WTC11 (cell line): ENCODE data around the gene ESPN. TPM values are rescaled to one million over a fixed set of nuclear protein-coding genes. Genes with fewer than 3 reads are reported as not detected.
A peak's percentile ranks its signal among the peaks of the same experiment; 100 is the strongest.

Experiments used
- ATAC-seq: fragments of 200-7000 bp; cut with Tn5 transposase; 2 replicates; pipeline ENCODE4 v1.10.0; 2021; ENCODE audit warnings: mild to moderate bottlenecking, moderate library complexity
- CTCF ChIA-PET: fragments of 300-600 bp; sonication (Branson Sonifier 250); formaldehyde crosslinking; loops from one replicate; lab custom pipeline; 2021; ENCODE audit warnings: antibody characterized with exemption; lab: Charles Lee
- POLR2A ChIA-PET: fragments of 350-600 bp; sonication (Branson Sonifier 250); formaldehyde crosslinking; loops from one replicate; lab custom pipeline; 2021; ENCODE audit warnings: antibody characterized with exemption; lab: Charles Lee
- DNase-seq: peaks from one replicate; pipeline ENCODE4 v3.0.0; 2021; ENCODE audit warnings: low spot score
- H3K27ac Mint-ChIP-seq: 2 replicates; pipeline ENCODE4 v1.8.0; 2021; ENCODE audit warnings: mixed read lengths
- H3K27me3 Mint-ChIP-seq: 2 replicates; pipeline ENCODE4 v1.8.0; 2021; ENCODE audit warnings: low read depth, mild to moderate bottlenecking, moderate library complexity, mixed read lengths
- H3K36me3 Mint-ChIP-seq: 2 replicates; pipeline ENCODE4 v1.8.0; 2021; ENCODE audit warnings: mixed read lengths
- H3K4me1 Mint-ChIP-seq: 2 replicates; pipeline ENCODE4 v1.8.0; 2022; ENCODE audit warnings: mixed read lengths
- H3K4me3 Mint-ChIP-seq: 2 replicates; pipeline ENCODE4 v1.8.0; 2021; ENCODE audit warnings: mild to moderate bottlenecking, moderate library complexity, mixed read lengths
- H3K9me3 Mint-ChIP-seq: 2 replicates; pipeline ENCODE4 v1.8.0; 2021; ENCODE audit warnings: mixed read lengths
- AFF4 ChIP-seq: sonication (generic); formaldehyde crosslinking; IDR thresholded peaks from 2 replicates; pipeline ENCODE4 v1.8.1; 2023; ENCODE audit warnings: mild to moderate bottlenecking, missing genetic modification reagents, borderline replicate concordance
- CREM ChIP-seq: sonication (generic); formaldehyde crosslinking; IDR thresholded peaks from 2 replicates; pipeline ENCODE4 v1.8.1; 2022; ENCODE audit warnings: mild to moderate bottlenecking, missing genetic modification reagents, moderate library complexity
- CTCF ChIP-seq: fragments of 200-600 bp; IDR thresholded peaks from 2 replicates; pipeline ENCODE4 v1.8.0; 2022; ENCODE audit warnings: antibody characterized with exemption
- ETV6 ChIP-seq: sonication (generic); formaldehyde crosslinking; IDR thresholded peaks from 2 replicates; pipeline ENCODE4 v1.8.1; 2022; ENCODE audit warnings: mild to moderate bottlenecking, missing genetic modification reagents
- FOXJ3 ChIP-seq: sonication (generic); formaldehyde crosslinking; IDR thresholded peaks from 2 replicates; pipeline ENCODE4 v1.9.0; 2021; ENCODE audit warnings: missing genetic modification reagents, mild to moderate bottlenecking, borderline replicate concordance
- GABPB1 ChIP-seq: sonication (generic); formaldehyde crosslinking; IDR thresholded peaks from 2 replicates; pipeline ENCODE4 v1.8.1; 2023; ENCODE audit warnings: mild to moderate bottlenecking, missing genetic modification reagents
- JAZF1 ChIP-seq: fragments of 250-450 bp; sonication (Bioruptor Pico); IDR thresholded peaks from 2 replicates; pipeline ENCODE4 v1.9.0; 2021; ENCODE audit warnings: moderate library complexity, mild to moderate bottlenecking, inconsistent platforms
- KAT7 ChIP-seq: sonication (generic); formaldehyde crosslinking; IDR thresholded peaks from 2 replicates; pipeline ENCODE4 v1.8.1; 2023; ENCODE audit warnings: missing genetic modification reagents, mild to moderate bottlenecking, borderline replicate concordance
- MAX ChIP-seq: sonication (generic); formaldehyde crosslinking; IDR thresholded peaks from 2 replicates; pipeline ENCODE4 v1.8.0; 2022; ENCODE audit warnings: mild to moderate bottlenecking, missing genetic modification reagents
- SP1 ChIP-seq: sonication (generic); formaldehyde crosslinking; conservative IDR thresholded peaks from 2 replicates; pipeline ENCODE4 v1.8.1; 2022; ENCODE audit warnings: missing genetic modification reagents
- TEAD4 ChIP-seq: sonication (generic); formaldehyde crosslinking; IDR thresholded peaks from 2 replicates; pipeline ENCODE4 v1.8.0; 2022; ENCODE audit warnings: mild to moderate bottlenecking, missing genetic modification reagents
- ZBTB21 ChIP-seq: sonication (generic); formaldehyde crosslinking; IDR thresholded peaks from 2 replicates; pipeline ENCODE4 v1.8.1; 2023; ENCODE audit warnings: mild to moderate bottlenecking, missing genetic modification reagents, borderline replicate concordance
- ZNF423 ChIP-seq: fragments of 250-450 bp; sonication (Bioruptor Pico); IDR thresholded peaks from 2 replicates; pipeline ENCODE4 v2.1.2; 2022; ENCODE audit warnings: mild to moderate bottlenecking, moderate library complexity
- total RNA-seq: library from RNA; stranded (reverse); gene quantifications from 3 replicates; pipeline ENCODE4 v1.2.3, GENCODE V29; 2021
- TF ChIP-seq, protein P1 (sequence below): sonication (generic); formaldehyde crosslinking; IDR thresholded peaks from 2 replicates; pipeline ENCODE4 v1.8.1; 2022; ENCODE audit warnings: mild to moderate bottlenecking, moderate library complexity, missing genetic modification reagents
- TF ChIP-seq, protein P2 (sequence below): sonication (generic); formaldehyde crosslinking; IDR thresholded peaks from 2 replicates; pipeline ENCODE4 v1.8.1; 2023; ENCODE audit warnings: mild to moderate bottlenecking, moderate library complexity, missing genetic modification reagents
- TF ChIP-seq, protein P3 (sequence below): sonication (generic); formaldehyde crosslinking; IDR thresholded peaks from 2 replicates; pipeline ENCODE4 v1.8.1; 2023; ENCODE audit warnings: mild to moderate bottlenecking, missing genetic modification reagents
- TF ChIP-seq, protein P4 (sequence below): sonication (generic); formaldehyde crosslinking; IDR thresholded peaks from 2 replicates; pipeline ENCODE4 v1.8.1; 2022; ENCODE audit warnings: low read depth, missing genetic modification reagents, borderline replicate concordance

Gene ESPN
- total RNA-seq, 1 experiment from 2014 or later = 46.1 TPM

DNA sequence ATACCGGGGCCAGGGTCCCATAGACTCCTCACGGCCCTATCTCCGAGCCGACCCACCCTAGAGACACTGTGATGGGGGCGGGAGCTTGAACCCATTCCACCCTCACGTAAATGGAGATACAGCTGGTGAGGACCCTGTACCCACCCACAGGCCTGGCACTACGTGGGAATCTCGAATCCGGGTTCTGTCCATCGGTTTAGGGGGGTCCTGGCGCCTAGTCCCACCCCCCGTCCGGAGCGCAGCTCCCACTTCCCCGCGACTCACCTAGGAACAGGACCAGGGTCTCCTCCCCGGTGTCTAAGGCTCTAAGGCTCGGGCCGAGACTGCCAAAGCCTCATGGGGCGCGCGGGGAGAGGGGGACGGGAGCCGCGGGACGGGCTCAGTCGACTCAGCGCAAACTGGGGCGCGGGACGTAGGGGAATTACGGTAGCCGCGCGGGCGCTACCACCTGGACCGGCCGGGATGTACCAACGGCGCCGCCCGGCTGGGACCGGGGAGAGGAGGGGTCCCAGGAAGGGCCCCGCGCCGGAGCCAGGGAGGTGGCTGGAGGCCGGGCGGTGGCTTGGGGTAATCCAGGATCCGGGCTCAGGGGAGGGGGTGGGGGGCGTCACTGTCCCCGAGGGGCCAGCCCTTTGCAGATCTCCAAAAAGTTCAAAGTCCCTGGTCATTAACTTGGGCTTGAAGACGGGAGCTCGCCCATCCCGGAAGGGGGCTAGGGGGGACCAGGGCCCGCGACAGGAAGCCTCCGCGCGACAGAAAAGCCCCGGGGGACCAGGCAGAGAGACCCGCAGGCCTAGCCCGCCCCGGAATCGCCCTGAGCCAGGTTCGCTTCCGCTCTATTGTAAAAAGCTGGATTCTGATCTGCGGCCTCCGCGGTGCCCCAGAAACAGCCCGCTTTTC is 65.9 kb downstream of the ESPN start:
- peak; percentile 86 for DNase-seq
- peaks cover 31% of the 10 kb centered on the region for H3K4me1 Mint-ChIP-seq
- H3K4me3 Mint-ChIP-seq = peak overlapping the region; percentile 77
- 0 out of 2 replicates have a peak, but pooled peaks have one; percentile 48 for TF ChIP-seq KAT7 (CRISPR knock-in tag)
- TF ChIP-seq, protein P1, sequence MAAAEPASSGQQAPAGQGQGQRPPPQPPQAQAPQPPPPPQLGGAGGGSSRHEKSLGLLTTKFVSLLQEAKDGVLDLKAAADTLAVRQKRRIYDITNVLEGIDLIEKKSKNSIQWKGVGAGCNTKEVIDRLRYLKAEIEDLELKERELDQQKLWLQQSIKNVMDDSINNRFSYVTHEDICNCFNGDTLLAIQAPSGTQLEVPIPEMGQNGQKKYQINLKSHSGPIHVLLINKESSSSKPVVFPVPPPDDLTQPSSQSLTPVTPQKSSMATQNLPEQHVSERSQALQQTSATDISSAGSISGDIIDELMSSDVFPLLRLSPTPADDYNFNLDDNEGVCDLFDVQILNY = no peak
- TF ChIP-seq AFF4 = 0 out of 2 replicates have a peak, but pooled peaks have one; percentile 48
- TF ChIP-seq, protein P2, sequence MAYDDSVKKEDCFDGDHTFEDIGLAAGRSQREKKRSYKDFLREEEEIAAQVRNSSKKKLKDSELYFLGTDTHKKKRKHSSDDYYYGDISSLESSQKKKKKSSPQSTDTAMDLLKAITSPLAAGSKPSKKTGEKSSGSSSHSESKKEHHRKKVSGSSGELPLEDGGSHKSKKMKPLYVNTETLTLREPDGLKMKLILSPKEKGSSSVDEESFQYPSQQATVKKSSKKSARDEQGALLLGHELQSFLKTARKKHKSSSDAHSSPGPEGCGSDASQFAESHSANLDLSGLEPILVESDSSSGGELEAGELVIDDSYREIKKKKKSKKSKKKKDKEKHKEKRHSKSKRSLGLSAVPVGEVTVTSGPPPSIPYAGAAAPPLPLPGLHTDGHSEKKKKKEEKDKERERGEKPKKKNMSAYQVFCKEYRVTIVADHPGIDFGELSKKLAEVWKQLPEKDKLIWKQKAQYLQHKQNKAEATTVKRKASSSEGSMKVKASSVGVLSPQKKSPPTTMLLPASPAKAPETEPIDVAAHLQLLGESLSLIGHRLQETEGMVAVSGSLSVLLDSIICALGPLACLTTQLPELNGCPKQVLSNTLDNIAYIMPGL (CRISPR knock-in tag) = peak; percentile 87
- TF ChIP-seq ETV6 (CRISPR knock-in tag) = peak; percentile 48; the same call in 1 of the 2 replicates
- TF ChIP-seq TEAD4 (CRISPR knock-in tag) = no peak
- no peak for TF ChIP-seq JAZF1 (CRISPR knock-in tag)
- TF ChIP-seq CTCF = peak; percentile 9; the same call in 1 of the 2 replicates
- TF ChIP-seq SP1 (CRISPR knock-in tag) = peak; percentile 43
- peak; percentile 61 for TF ChIP-seq MAX (CRISPR knock-in tag)
- TF ChIP-seq, protein P3, sequence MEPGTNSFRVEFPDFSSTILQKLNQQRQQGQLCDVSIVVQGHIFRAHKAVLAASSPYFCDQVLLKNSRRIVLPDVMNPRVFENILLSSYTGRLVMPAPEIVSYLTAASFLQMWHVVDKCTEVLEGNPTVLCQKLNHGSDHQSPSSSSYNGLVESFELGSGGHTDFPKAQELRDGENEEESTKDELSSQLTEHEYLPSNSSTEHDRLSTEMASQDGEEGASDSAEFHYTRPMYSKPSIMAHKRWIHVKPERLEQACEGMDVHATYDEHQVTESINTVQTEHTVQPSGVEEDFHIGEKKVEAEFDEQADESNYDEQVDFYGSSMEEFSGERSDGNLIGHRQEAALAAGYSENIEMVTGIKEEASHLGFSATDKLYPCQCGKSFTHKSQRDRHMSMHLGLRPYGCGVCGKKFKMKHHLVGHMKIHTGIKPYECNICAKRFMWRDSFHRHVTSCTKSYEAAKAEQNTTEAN = peak; percentile 55; the same call in 1 of the 2 replicates
- TF ChIP-seq, protein P4, sequence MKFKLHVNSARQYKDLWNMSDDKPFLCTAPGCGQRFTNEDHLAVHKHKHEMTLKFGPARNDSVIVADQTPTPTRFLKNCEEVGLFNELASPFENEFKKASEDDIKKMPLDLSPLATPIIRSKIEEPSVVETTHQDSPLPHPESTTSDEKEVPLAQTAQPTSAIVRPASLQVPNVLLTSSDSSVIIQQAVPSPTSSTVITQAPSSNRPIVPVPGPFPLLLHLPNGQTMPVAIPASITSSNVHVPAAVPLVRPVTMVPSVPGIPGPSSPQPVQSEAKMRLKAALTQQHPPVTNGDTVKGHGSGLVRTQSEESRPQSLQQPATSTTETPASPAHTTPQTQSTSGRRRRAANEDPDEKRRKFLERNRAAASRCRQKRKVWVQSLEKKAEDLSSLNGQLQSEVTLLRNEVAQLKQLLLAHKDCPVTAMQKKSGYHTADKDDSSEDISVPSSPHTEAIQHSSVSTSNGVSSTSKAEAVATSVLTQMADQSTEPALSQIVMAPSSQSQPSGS (CRISPR knock-in tag) = no peak
- TF ChIP-seq GABPB1 (CRISPR knock-in tag) = 0 out of 2 replicates have a peak, but pooled peaks have one; percentile 11
- TF ChIP-seq ZNF423 (CRISPR knock-in tag) = peak; percentile 85
- no peak for TF ChIP-seq FOXJ3 (CRISPR knock-in tag)
- peak; percentile 20; the same call in 1 of the 2 replicates for TF ChIP-seq ZBTB21 (CRISPR knock-in tag)
- peak; percentile 33; the same call in 1 of the 2 replicates for TF ChIP-seq CREM (CRISPR knock-in tag)
- H3K36me3 Mint-ChIP-seq = no peaks in the 10 kb centered on the region
- H3K27ac Mint-ChIP-seq = no peak overlapping the region
- ChIA-PET POLR2A (interaction anchor here (0.8 to 1.0 kb wide), 2 partner anchors 89 to 1152 kb away, joined by 3 to 4 read pairs; partner anchors contain the start of gene ZBTB48), CTCF (interaction anchor here (0.5 to 10.3 kb wide), 29 partner anchors 9 to 1064 kb away, joined by 3 to 179 read pairs (median 4); partner anchors contain the start of genes ACOT7, NOL9, TNFRSF25 and ZBTB48)
- peaks cover 2% of the 10 kb centered on the region; the same call in 1 of the 2 replicates for H3K27me3 Mint-ChIP-seq
- ATAC-seq = peak; percentile 59
- no peaks in the 10 kb centered on the region for H3K9me3 Mint-ChIP-seq
